A673 (cell line): ENCODE data around the gene CPAMD8. TPM values are rescaled to one million over a fixed set of nuclear protein-coding genes. Genes with fewer than 3 reads are reported as not detected.
A peak's percentile ranks its signal among the peaks of the same experiment; 100 is the strongest.

ENCODE experiments used
- Bru-seq: library from RNA; stranded (reverse); fragments of 400-500 nt; gene quantifications from one replicate; lab custom pipeline; 2021; lab: Mats Ljungman, UMichigan
- BruChase-seq, 2 experiments: library from RNA; stranded (reverse); fragments of 400-500 nt; gene quantifications; one replicate each; lab custom pipeline; 2021; lab: Mats Ljungman, UMichigan
- BruUV-seq: library from RNA; stranded (reverse); fragments of 400-500 nt; replicated peaks from 2 replicates; lab custom pipeline; 2021; lab: Mats Ljungman, UMichigan
- CTCF ChIA-PET: fragments of 300-600 bp; sonication (Branson Sonifier 250); formaldehyde crosslinking; loops from one replicate; lab custom pipeline; 2022; ENCODE audit warnings: antibody characterized with exemption; lab: Charles Lee
- POLR2A ChIA-PET: fragments of 300-600 bp; sonication (Branson Sonifier 250); formaldehyde crosslinking; loops from one replicate; lab custom pipeline; 2022; ENCODE audit warnings: antibody characterized with exemption; ENCODE audit not compliant: low non-redundant PET; lab: Charles Lee
- DNase-seq: peaks from one replicate; pipeline ENCODE4 v3.0.0-alpha.2; 2015; ENCODE audit warnings: low spot score
- H3K27ac ChIP-seq: fragments of 200-600 bp; sonication (generic); 2 replicates; pipeline ENCODE4 v1.5.1; 2016; ENCODE audit warnings: mixed run types, low read depth, mild to moderate bottlenecking, mixed read lengths, antibody characterized with exemption, low read length; ENCODE audit not compliant: poor library complexity, severe bottlenecking
- H3K27me3 ChIP-seq: fragments of 200-600 bp; sonication (generic); replicated peaks from 2 replicates; pipeline ENCODE4 v1.6.1; 2017; ENCODE audit warnings: mixed run types, low read depth, mild to moderate bottlenecking, mixed read lengths, antibody characterized with exemption, low read length; ENCODE audit not compliant: insufficient read depth, poor library complexity
- H3K36me3 ChIP-seq: fragments of 200-600 bp; sonication (generic); 2 replicates; pipeline ENCODE4 v1.6.1; 2016; ENCODE audit warnings: mixed run types, mild to moderate bottlenecking, mixed read lengths, antibody characterized with exemption, low read length; ENCODE audit not compliant: insufficient read depth, poor library complexity, severe bottlenecking
- H3K4me1 ChIP-seq: fragments of 200-600 bp; sonication (generic); 2 replicates; pipeline ENCODE4 v1.6.1; 2017; ENCODE audit warnings: mixed run types, mild to moderate bottlenecking, mixed read lengths, antibody characterized with exemption, low read length; ENCODE audit not compliant: insufficient read depth, poor library complexity, severe bottlenecking
- H3K4me3 ChIP-seq: fragments of 200-600 bp; sonication (generic); 2 replicates; pipeline ENCODE4 v1.5.1; 2016; ENCODE audit warnings: low read depth, mixed run types, mild to moderate bottlenecking, mixed read lengths, low read length; ENCODE audit not compliant: poor library complexity, severe bottlenecking
- H3K9me3 ChIP-seq: fragments of 200-600 bp; sonication (generic); 2 replicates; pipeline ENCODE4 v1.6.1; 2016; ENCODE audit warnings: mixed run types, low read depth, mild to moderate bottlenecking, mixed read lengths, antibody characterized with exemption, low read length; ENCODE audit not compliant: poor library complexity, severe bottlenecking
- CTCF ChIP-seq: fragments of 300-800, 200-600 bp; sonication (generic); conservative IDR thresholded peaks from 2 replicates; pipeline ENCODE4 v1.5.1; 2017; ENCODE audit warnings: low read depth, mild to moderate bottlenecking, antibody characterized with exemption, low read length, moderate library complexity, mixed read lengths
- EZH2 ChIP-seq: fragments of 200-600 bp; sonication (generic); IDR thresholded peaks from 2 replicates; pipeline ENCODE4 v1.6.1; 2017; ENCODE audit warnings: borderline replicate concordance, low read depth, mild to moderate bottlenecking, mixed read lengths, antibody characterized with exemption, low read length; ENCODE audit not compliant: poor library complexity, severe bottlenecking
- intact Hi-C: fragments of 100-400 bp; cut with micrococcal nuclease; formaldehyde crosslinking; loops from one replicate; pipeline ENCODE4 v1.10.0; 2022; ENCODE audit not compliant: unreplicated experiment
- long read RNA-seq: library from polyadenylated mRNA; stranded (forward); transcript quantifications from one replicate; pipeline ENCODE4 v2.0.0, GENCODE V29; 2022
- total RNA-seq: library from RNA; stranded (reverse); gene quantifications from 2 replicates; pipeline ENCODE4 v1.2.3, GENCODE V29; 2021

The CPAMD8 gene
- total RNA-seq (0.82 and 1.0 TPM in 2 replicates), Bru-seq, nascent RNA (percentile 12 among the genes with signal in this experiment), BruChase-seq, experiment 1, labeled RNA remaining after a 2-hour chase (percentile 11 among the genes with signal in this experiment), BruChase-seq, experiment 2, labeled RNA remaining after a 6-hour chase (percentile 14 among the genes with signal in this experiment)
- long read RNA-seq, partial matches to known transcripts = 0 of 3 reads
- long read RNA-seq, other reads (novel, unspliced or antisense) = 3 of 3 reads

- ChIA-PET POLR2A (no interaction called here), CTCF (interaction anchor here (0.6 kb wide), 1 partner anchor 392 kb away, joined by 3 read pairs; no protein-coding TSS in a partner anchor)
- Histone ChIP-seq H3K36me3 (no peaks in the 10 kb centered on the region), H3K4me1 (peaks cover 7% of the 10 kb centered on the region), H3K9me3 (peaks cover 7% of the 10 kb centered on the region), H3K4me3 (peak within 1 kb of the TSS; percentile 36), H3K27me3 (peaks cover 33% of the 10 kb centered on the region), H3K27ac (no peak within 1 kb of the TSS)
- intact Hi-C loops = no loop called here
- TF ChIP-seq CTCF (no peak), EZH2 (no peak)
- no peak for DNase-seq
- BruUV-seq = no TSS peak
These were observed at the start of gene CPAMD8 for GRCh38 chr19:17026706-17027534. Gene CPAMD8 (minus strand): TSS chr19:17026810. CDS start chr19:17026642, 168 bp downstream.

- DNase-seq = peak; percentile 42
- Histone ChIP-seq H3K9me3 (no peaks in the 10 kb centered on the region), H3K4me1 (peaks cover 8% of the 10 kb centered on the region), H3K4me3 (peak overlapping the region; percentile 73), H3K36me3 (peaks cover 14% of the 10 kb centered on the region), H3K27ac (peak overlapping the region; percentile 74), H3K27me3 (no peaks in the 10 kb centered on the region)
- TF ChIP-seq CTCF = no peak
- no peak for TF ChIP-seq EZH2
- CTCF ChIA-PET = no interaction called here
- POLR2A ChIA-PET = interaction anchor here (0.5 kb wide), 1 partner anchor 1843 kb away, joined by 3 read pairs; the partner anchor contains the start of genes COPE and DDX49
- no TSS peak for BruUV-seq
- intact Hi-C loops = loop anchor here (5.0 kb wide), 2 partner anchors 61 to 449 kb away; partner anchors contain the start of gene MED26
These were observed 49.4 kb upstream of the CPAMD8 start for GRCh38 chr19:17075864-17076542.
